IPS-15b (cell line): ENCODE data around the gene DVL3.

Experiments
- H3K27me3 ChIP-seq: one replicate; pipeline ENCODE4 v1.6.1; 2013; ENCODE audit warnings: low read length; ENCODE audit not compliant: control insufficient read depth, insufficient read depth
- H3K36me3 ChIP-seq: one replicate; pipeline ENCODE4 v1.6.1; 2013; ENCODE audit warnings: low read length; ENCODE audit not compliant: control insufficient read depth, insufficient read depth
- H3K4me1 ChIP-seq: one replicate; pipeline ENCODE4 v1.6.1; 2013; ENCODE audit warnings: mild to moderate bottlenecking, low read length; ENCODE audit not compliant: control insufficient read depth, insufficient read depth
- H3K4me3 ChIP-seq: one replicate; pipeline ENCODE4 v1.5.1; 2013; ENCODE audit warnings: low read depth, low read length
- H3K9ac ChIP-seq: one replicate; pipeline ENCODE4 v1.6.1; 2013; ENCODE audit warnings: low read depth, mild to moderate bottlenecking, low read length
- H3K9me3 ChIP-seq: one replicate; pipeline ENCODE4 v1.6.1; 2013; ENCODE audit warnings: mild to moderate bottlenecking, low read length; ENCODE audit not compliant: control insufficient read depth, insufficient read depth

DVL3 gene

GRCh38 chr3:184198509-184198908, 43.3 kb downstream of the DVL3 start:
- Histone ChIP-seq H3K9me3 (no peaks in the 10 kb centered on the region), H3K36me3 (peaks cover 12% of the 10 kb centered on the region), H3K4me3 (no peak overlapping the region), H3K9ac (no peak overlapping the region), H3K4me1 (no peaks in the 10 kb centered on the region), H3K27me3 (no peaks in the 10 kb centered on the region)

- Histone ChIP-seq H3K4me1 (no peaks in the 10 kb centered on the region), H3K27me3 (no peaks in the 10 kb centered on the region), H3K36me3 (no peaks in the 10 kb centered on the region), H3K4me3 (no peak overlapping the region), H3K9ac (no peak overlapping the region), H3K9me3 (no peaks in the 10 kb centered on the region)
These were observed 45.6 kb downstream of the DVL3 start for GRCh38 chr3:184200825-184201224.

DNA sequence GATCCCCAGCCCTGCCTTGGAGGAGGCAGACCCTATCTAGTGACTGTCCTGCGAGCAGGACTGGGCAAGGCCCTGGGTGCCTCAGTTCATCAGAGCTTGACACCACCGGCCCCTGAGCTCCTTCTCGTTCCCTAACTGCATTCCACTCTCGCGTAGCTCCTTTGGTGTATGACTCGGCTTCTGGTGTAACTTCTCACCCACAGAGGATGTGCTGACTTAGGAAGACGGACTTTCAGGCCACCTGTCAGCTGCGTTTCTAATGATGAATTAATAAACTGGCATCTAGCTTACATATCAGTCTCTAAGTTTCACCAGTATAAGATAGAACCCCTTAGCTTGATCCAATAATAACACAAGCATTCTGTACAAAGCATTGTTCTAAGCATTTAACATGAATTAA, 48.3 kb downstream of the DVL3 start:
- Histone ChIP-seq H3K4me1 (no peaks in the 10 kb centered on the region), H3K9me3 (no peaks in the 10 kb centered on the region), H3K36me3 (no peaks in the 10 kb centered on the region), H3K27me3 (no peaks in the 10 kb centered on the region), H3K9ac (no peak overlapping the region), H3K4me3 (no peak overlapping the region)

GRCh38 chr3:184209146-184209923, 54.2 kb downstream of the DVL3 start:
- Histone ChIP-seq H3K9me3 (no peaks in the 10 kb centered on the region), H3K4me1 (no peaks in the 10 kb centered on the region), H3K36me3 (no peaks in the 10 kb centered on the region), H3K4me3 (no peak overlapping the region), H3K27me3 (no peaks in the 10 kb centered on the region), H3K9ac (no peak overlapping the region)

GRCh38 chr3:184211297-184211696, 56.1 kb downstream of the DVL3 start:
- no peaks in the 10 kb centered on the region for H3K4me1 ChIP-seq
- H3K27me3 ChIP-seq, result no peaks in the 10 kb centered on the region
- H3K36me3 ChIP-seq, result no peaks in the 10 kb centered on the region
- no peak overlapping the region for H3K4me3 ChIP-seq
- H3K9ac ChIP-seq, result no peak overlapping the region
- no peaks in the 10 kb centered on the region for H3K9me3 ChIP-seq

- H3K4me1 ChIP-seq, result no peaks in the 10 kb centered on the region
- H3K9ac ChIP-seq, result no peak overlapping the region
- H3K36me3 ChIP-seq, result no peaks in the 10 kb centered on the region
- no peaks in the 10 kb centered on the region for H3K9me3 ChIP-seq
- no peaks in the 10 kb centered on the region for H3K27me3 ChIP-seq
- no peak overlapping the region for H3K4me3 ChIP-seq
These were observed 56.5 kb downstream of the DVL3 start for GRCh38 chr3:184211718-184212117.

DNA sequence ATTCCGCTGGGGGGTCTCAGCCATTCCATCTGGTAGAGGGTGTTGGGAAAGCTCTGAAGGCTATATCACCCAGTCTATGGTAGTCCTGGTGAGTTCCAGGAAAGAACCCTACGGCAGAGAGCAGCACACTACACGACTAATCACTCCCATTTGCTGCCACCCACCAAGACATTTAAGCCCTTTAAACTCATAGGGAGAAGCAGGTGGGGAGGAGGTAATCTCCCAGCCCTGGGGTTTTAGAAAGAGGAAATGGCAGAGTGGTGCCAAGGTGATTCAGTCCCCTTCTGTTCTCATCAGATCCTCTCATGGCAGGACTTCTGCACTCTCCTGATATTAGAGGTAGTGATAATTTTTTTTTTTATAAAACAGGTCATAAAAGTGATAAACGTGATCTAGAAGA, 63.6 kb downstream of the DVL3 start:
- no peaks in the 10 kb centered on the region for H3K9me3 ChIP-seq
- no peaks in the 10 kb centered on the region for H3K36me3 ChIP-seq
- H3K4me1 ChIP-seq, result no peaks in the 10 kb centered on the region
- no peak overlapping the region for H3K4me3 ChIP-seq
- no peaks in the 10 kb centered on the region for H3K27me3 ChIP-seq
- H3K9ac ChIP-seq, result no peak overlapping the region

DNA sequence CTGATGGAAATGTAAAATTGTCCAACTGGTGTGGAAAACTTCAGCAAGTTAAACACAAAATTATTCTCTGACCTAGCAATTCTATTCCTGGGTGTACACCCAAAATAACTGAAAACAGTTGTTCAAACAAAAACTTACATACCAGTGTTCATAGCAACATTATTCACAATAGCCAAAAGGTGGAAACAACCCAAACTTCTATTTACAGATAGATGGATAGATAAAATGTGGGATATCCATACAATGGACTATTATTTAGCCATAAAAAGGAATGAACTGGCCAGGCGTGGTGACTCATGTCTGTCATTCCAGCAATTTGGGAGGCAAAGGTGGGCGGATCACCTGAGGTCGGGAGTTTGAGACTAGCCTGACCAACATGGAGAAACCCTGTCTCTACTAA, 67.3 kb downstream of the DVL3 start:
- Histone ChIP-seq H3K27me3 (peaks cover 1% of the 10 kb centered on the region), H3K9me3 (no peaks in the 10 kb centered on the region), H3K36me3 (no peaks in the 10 kb centered on the region), H3K4me1 (no peaks in the 10 kb centered on the region), H3K4me3 (no peak overlapping the region), H3K9ac (no peak overlapping the region)
